OCI-LY1 (cell line): ENCODE measurements around the gene KCNIP4.

Source experiments
- CTCF ChIP-seq: fragments of 200-600 bp; sonication (generic), shearing (Covaris generic); IDR thresholded peaks from 2 replicates; pipeline ENCODE4 v1.5.1; 2017; ENCODE audit warnings: mild to moderate bottlenecking, antibody characterized with exemption, low read length, moderate library complexity, mixed read lengths
- EZH2 ChIP-seq: fragments of 200-600 bp; sonication (generic), shearing (Covaris generic); IDR thresholded peaks from 2 replicates; pipeline ENCODE4 v1.8.0; 2017; ENCODE audit warnings: borderline replicate concordance, mixed run types, mild to moderate bottlenecking, antibody characterized with exemption, low read length, moderate library complexity, mixed read lengths

GRCh38 chr4:21752616-21753015 lies 196.0 kb downstream of the KCNIP4 start:
- no peak for TF ChIP-seq CTCF
- TF ChIP-seq EZH2 = no peak
